Heart left ventricle (tissue), 13 donors: ENCODE data around the gene ICE1.
"Not testable (repeated sequence)": the region's sequence is repeated elsewhere in the genome, so short reads cannot be mapped to it uniquely, and the experiment has no call there.

Source experiments
- CTCF ChIP-seq, 12 donors: fragments of 200-600 bp; sonication (generic) in 4 of 12; IDR thresholded peaks; one replicate each; pipeline versions ENCODE4 v1.5.0 to v1.8.0; 2018 to 2022; ENCODE audit warnings: antibody characterized with exemption in 12 of 12, mild to moderate bottlenecking in 5 of 12
- POLR2A ChIP-seq, 2 donors: fragments of 450-650 bp; IDR thresholded peaks; one replicate each; pipeline ENCODE4 v1.6.1; 2017; ENCODE audit warnings: antibody characterized with exemption in 2 of 2, mild to moderate bottlenecking in 2 of 2, moderate library complexity in 2 of 2
- donor health status: ischemic (EF 13 %, LVEDD 7.1; RV severe dilation, severe dysfunction).
- donor health status: DM: no; HTN: yes; CAD: no.
- donor health status: DM: no; HTN: no; CAD: no.
- donor health status: ischemic (EF 25% LVEDD 6.9; RV normal size, moderate dysfunction).
- donor health status: ischemic (EF 25% LVEDD 5.7; RV mildly dilated, moderate dysfunction).
- donor health status: ischemic (EF 35%, LVEDD 5.7; RV mildly dilated, moderate dysfunction).
- donor health status: nonischemic (EF 11% LVEDD 7.7; RV severe dilation, severe dysfunction).
- donor health status: DM: yes; HTN: yes; CAD: no.
- donor health status: PGD.
- donor health status: ischemic (EF 29% LVEDD 5.4; RV normal size, mild dysfunction).
- donor health status: nonischemic (EF 23%, LVEDD 6.1; RV moderate dilation, normal function).

- TF ChIP-seq CTCF, POLR2A (IDR thresholded peaks at IDR 0.05): not testable (repeated sequence)
These were observed 98.1 kb downstream of the ICE1 start for GRCh38 chr5:5520622-5521021.
